Gastrocnemius medialis (tissue), 4 donors: ENCODE results near the gene ZNF521.

Experiments
- CTCF ChIP-seq, 5 experiments: fragments of 450-650 bp in 3 of 5; fragments of 200-600 bp in 2 of 5; sonication (generic) in 2 of 5; IDR thresholded peaks in 4 of 5; conservative IDR thresholded peaks in 1 of 5; 1 replicate in 4 of 5; 2 replicates in 1 of 5; pipeline ENCODE4 v1.5.1; 2016 to 2019; ENCODE audit warnings: antibody characterized with exemption in 5 of 5, mild to moderate bottlenecking in 3 of 5, moderate library complexity in 3 of 5
- POLR2A ChIP-seq, 2 donors: fragments of 450-650 bp; IDR thresholded peaks; one replicate each; pipeline ENCODE4 v1.6.1; 2017; ENCODE audit warnings: antibody characterized with exemption in 2 of 2, mild to moderate bottlenecking in 2 of 2, moderate library complexity in 2 of 2

GRCh38 chr18:25283781-25284180 is 68.2 kb downstream of the ZNF521 start:
- TF ChIP-seq CTCF (IDR thresholded peaks at IDR 0.05 in 4 of 5, conservative IDR thresholded peaks at IDR 0.05 in 1 of 5) = no peak
- no peak for TF ChIP-seq POLR2A (IDR thresholded peaks at IDR 0.05)
